GM19468 (cell line): ENCODE data around the gene ALDH3A2.

ENCODE experiments used
- ATAC-seq: cut with Tn5 transposase; IDR thresholded peaks from one replicate; pipeline ENCODE4 v1.9.1; 2021; ENCODE audit warnings: mild to moderate bottlenecking, moderate library complexity, moderate number of reproducible peaks; ENCODE audit not compliant: unreplicated experiment; ENCODE audit errors: extremely low read depth

The ALDH3A2 gene

GRCh38 chr17:19648475-19649273, at the start of gene ALDH3A2:
Gene ALDH3A2 (plus strand): TSS chr17:19648751. CDS start chr17:19648972, 221 bp downstream.
- ATAC-seq = peak; percentile 77

DNA sequence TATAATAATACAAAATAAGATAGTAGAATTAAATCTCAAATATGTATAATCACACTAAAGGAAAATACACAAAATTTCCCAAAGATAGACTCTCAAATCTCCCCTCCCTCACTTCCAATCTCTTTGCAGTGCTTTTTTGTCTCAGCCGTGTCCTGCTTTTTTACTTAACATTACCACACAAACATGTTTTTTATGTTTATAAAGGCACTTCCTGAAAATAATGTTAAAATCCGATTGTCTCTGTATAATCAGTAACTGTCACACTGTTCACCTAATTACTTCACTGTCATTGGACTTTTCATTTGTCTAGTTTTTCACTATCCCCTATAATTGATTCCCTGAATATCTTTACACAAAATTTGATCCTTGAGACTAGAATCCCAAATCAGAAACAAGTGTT, 38.2 kb upstream of the ALDH3A2 start:
- no peak for ATAC-seq

GRCh38 chr17:19610879-19611278, 37.7 kb upstream of the ALDH3A2 start:
- ATAC-seq = no peak

DNA sequence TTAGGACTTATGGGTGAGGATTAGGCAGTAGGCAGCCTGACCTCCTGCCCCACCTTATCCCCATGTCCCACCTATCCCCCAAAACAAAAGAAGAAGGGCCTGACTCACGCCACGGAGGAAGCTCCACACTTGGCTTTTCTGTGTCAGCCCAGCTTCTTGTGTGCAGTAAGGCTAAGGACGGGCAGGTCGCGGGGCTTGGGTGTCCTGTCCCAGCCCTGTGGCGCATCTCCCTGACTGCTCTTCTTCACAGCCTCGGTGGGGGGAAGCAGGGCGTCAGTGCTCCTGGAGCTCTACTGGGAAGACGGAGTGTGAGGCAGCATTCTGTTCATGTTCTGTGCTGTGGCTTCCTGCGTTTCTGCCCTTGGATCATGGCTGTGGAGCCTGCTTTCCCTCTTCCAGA, 34.6 kb upstream of the ALDH3A2 start:
- no peak for ATAC-seq

- no peak for ATAC-seq
These were observed 33.7 kb upstream of the ALDH3A2 start for GRCh38 chr17:19614900-19615299.

DNA sequence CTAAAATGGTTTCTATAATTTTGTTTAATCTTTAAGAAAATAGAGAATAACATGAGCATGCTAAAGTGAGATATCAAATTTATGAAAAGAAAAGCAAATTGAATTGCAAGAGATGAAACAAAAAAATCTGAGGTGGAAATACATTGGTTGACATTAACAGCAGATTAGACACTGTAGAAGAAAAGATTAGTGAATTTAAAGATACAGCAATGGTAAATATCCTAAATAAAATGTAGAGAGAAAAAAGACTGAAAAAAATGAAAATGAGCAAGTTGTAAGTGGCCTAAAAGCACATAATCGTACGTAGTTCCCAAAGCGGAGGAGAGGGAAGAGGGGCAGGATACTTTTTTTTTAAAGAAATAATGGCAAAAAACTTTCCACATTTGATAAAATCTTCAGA, 30.5 kb upstream of the ALDH3A2 start:
- no peak for ATAC-seq

DNA sequence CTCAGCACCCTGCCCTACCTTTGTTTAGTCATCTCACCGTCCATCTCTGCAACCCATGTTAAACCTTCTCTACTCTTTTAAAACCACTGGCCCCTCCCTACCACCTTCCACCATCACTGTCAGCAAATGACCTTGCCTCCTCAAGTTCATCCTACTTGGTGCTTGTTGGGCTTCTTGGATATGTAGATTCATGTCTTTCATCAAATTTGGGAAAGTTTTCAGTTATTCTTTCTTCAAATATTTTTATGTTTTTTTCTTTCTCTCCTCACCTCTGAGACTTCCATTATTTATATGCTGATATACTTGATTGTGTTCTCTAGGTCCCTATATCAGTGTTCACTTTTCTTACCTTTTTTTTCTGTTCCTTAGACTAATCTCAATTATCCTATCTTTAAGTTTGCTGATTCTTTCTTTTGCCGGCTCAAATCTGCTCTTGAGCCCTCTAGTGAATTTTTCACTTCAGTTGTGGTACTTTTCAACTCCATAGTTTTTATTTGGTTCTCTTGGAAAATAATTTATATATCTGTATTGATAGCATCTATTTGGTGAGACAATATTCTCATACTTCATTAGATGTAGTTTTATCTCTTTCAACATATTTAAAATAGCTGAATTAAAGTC, 28.7 kb upstream of the ALDH3A2 start:
- ATAC-seq = no peak

GRCh38 chr17:19621697-19622096, 26.9 kb upstream of the ALDH3A2 start:
- ATAC-seq = no peak

DNA sequence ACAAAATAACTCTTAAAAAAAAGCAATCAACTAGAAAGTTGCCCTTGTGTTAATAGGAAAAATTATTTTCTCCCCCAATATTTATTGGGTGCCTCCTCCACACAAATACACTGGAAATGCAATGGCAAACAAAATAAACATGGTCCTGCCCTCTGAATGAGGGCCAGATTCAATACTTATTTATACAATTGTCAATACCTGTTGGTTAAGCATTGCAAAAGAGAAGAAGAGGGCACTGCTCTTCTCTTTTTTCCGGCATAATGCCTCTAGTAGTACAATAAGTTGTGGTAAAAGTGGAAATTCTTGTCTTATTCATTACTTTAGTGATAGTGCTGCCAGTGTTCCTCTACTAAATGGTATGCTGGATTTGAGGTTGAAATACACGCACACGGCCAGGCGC, 22.5 kb upstream of the ALDH3A2 start:
- ATAC-seq = no peak

GRCh38 chr17:19629449-19629848, 19.1 kb upstream of the ALDH3A2 start:
- ATAC-seq = no peak

GRCh38 chr17:19630035-19630434, 18.5 kb upstream of the ALDH3A2 start:
- no peak for ATAC-seq

DNA sequence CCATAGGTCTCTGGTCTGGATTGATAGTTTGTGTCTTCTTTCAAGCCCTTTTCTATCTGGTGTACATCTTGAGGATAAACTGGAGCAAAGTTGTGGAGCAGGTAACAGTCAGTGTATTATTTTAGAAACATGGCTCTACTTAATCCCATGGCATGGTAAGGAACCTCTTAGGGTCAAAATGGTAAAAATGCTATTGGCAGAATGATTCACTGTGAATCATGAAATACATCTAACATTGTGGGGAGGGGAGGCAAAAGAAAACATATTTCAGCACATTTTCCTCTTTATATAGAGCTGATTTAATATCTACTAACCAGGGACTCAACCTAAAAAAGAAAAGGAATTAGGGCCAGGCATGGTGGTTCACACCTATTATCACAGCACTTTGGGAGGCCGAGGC, 17.9 kb upstream of the ALDH3A2 start:
- no peak for ATAC-seq

- no peak for ATAC-seq
These were observed 16.6 kb upstream of the ALDH3A2 start for GRCh38 chr17:19631905-19632304.

DNA sequence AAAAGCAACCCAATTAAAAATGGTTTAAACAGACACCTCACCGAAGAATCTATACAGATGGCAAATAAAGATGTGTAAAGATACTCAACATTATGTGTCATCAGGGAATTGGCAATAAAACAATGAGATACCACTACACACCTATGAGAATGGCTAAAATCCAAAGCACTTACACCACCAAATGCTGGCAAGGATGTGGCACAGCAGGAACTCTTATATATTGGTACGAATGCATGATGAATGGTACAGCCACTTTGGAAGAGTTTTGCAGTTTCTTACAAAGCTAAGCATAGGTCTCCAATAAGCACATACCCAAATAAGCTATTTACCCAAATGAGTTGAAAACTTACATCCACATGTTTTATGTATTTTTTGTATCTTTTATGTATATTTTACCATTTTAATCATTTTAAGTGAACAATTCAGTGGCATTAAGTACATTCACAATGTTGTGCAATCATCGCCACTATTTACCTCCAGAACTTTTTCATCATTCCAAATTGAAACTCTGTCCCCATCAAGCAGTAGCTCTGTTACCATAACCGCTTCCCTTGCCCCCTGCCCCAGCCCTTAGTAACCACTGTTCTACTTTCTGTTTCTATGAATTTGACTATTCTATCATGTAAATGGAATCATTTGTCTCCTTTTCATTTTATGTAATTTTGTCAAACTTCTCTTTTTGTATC, 6.7 kb upstream of the ALDH3A2 start:
- no peak for ATAC-seq

GRCh38 chr17:19642373-19642893, 6.1 kb upstream of the ALDH3A2 start:
- no peak for ATAC-seq

DNA sequence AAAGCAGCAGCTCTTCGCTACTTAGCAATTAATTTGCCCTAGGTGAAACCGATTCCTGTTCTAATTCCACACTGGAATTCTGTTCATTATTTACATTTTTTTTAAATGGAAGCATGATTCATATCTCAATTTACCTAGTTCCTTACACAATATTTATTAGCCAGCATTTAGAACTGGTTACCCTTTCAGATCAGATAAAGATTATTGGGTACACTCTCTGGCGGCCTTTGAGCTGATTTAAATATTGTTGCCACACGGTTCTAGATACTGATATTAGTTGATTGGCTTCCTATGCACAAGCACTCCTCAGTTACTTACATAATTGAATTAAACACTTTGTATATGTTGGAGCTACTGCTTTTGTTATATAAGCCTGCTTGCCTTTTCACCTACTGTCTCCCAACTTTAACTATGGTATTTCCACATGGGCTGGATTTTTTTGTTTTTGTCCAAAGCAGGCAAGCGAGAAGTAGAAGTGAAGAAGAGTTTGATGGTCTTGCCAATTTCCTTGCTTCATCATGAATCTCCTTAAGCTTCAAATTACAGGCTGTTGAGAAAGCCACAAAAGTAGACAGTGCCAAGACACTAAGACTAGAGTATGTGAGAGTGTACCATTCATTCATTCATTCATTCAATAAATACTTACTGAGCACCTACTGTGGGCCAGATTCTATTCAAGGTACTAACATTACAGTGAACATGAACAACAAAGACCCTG, 3.9 kb upstream of the ALDH3A2 start:
- no peak for ATAC-seq

DNA sequence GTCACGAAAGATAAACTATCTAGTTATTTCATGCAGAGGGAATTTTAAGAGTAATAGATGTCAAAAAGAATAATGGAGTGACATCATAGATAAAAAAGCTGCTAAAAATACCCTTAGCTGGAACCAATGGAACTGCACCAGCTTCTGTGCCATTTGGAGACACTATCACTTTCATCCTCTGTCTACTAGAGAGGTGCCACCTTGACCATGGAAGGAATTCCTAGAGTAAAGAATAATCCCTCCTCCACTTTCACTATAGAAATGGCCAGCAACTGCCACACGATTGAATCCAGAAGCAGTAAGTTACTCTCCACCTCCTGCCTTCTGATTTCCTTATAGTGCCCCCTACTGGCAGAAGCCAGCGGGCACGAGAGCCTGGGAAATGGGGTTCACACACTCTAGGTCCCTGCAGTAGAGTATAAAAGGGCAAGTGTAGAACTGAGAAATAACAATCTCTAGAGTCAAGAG, 2.8 kb upstream of the ALDH3A2 start:
- ATAC-seq = no peak

DNA sequence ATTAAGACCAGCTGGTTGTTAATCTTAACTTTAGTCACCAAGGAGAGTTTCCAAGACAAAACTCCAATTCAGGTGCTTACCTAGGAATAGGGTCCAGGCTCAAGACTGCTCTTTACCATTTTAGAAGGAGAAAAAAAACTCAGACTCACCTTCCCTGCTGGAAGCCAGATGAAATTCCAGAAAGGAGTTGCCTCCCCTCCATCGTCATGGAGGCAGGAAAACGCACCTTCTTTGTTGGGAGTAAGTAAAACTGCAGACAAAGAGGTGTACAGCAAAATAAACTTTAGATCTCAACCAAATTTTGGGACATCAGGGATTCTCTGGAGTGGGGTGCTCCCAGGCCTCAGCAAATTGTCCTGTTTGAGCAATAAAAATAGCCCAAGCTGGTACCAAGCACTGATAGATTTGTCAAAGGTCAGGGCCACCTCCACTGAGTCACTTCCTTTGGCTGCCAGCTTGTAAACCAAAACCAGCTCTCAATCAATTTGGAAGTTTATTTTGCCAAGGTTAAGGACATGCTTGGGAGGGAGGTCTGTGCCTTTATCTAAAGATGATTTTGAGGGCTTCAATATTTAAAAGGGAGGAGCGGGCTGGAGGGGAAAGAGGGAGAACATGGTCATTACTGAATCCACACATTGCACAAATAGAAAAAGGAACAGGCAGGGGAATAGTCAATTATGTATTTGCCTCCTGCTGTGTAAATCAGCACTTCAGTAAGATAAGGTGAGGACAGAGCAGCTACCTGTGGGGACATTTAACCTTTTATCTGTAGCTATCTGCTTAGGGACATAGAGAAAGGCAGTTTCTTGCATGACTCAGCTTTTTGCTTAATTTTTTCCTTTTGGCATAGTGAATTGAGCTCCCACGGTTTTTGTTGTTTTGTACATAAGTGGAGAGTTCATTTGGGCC, 1.5 kb upstream of the ALDH3A2 start:
- no peak for ATAC-seq
